HG03139 (cell line): ENCODE measurements around the gene SLC5A1.

ENCODE experiments used
- ATAC-seq: cut with Tn5 transposase; IDR thresholded peaks from one replicate; pipeline ENCODE4 v1.9.1; 2021; ENCODE audit not compliant: unreplicated experiment

Gene SLC5A1

GRCh38 chr22:32050678-32051515 is 7.8 kb downstream of the SLC5A1 start:
- ATAC-seq: no peak

GRCh38 chr22:32052244-32052643 is 9.2 kb downstream of the SLC5A1 start:
- no peak for ATAC-seq

- ATAC-seq: no peak
Measured at GRCh38 chr22:32052936-32053791, 10.1 kb downstream of the SLC5A1 start.

GRCh38 chr22:32055069-32055468 is 12.0 kb downstream of the SLC5A1 start:
- no peak for ATAC-seq

DNA sequence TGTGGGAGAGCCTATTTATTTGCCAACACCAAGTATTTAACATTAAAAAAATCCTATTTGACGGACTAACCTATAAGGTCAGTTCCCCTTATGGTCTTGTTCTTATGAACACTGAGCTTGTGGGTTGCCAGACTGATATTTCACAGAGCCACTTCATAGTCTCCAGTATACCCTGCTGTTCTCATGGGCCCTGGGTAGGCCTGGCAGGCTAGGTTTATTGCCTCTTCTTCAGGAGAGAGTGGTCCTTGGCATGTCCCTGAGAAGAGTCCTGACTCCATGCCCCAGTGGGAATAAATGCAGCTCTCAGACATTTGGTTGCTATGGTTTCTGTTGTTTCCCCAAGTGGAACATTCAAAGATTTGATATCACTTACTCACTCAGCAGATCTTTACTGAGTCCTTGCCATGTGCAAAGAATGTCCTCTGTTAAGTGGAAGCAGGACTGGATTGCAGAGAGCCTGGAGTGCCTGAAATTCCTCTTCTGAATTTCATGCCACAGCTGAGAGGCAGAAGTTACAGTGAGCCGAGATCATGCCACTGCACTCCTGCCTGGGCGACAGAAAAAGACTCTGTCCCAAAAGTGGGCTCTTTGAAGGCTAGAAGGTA is 15.7 kb downstream of the SLC5A1 start:
- no peak for ATAC-seq

DNA sequence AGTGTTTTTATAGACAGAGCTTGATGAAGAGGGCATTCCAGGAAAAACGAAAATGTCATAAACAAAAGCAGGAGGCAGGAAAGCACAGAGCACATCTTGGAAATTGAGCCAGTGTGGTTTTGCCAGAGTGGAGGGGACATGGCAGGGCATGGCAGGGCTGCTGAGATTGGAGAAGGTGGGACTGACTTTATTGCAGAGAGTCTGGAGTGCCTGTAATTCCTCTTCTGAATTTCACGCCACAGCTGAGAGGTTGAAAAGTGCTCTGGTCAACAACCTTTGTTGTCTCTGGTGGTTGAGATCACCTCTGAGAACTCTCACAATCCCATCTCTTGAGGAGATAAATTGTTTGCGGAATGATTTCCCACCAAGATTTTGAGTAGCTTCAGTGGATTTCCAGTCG is 16.4 kb downstream of the SLC5A1 start:
- no peak for ATAC-seq

- no peak for ATAC-seq
Measured at GRCh38 chr22:32063701-32064100, 20.6 kb downstream of the SLC5A1 start.

DNA sequence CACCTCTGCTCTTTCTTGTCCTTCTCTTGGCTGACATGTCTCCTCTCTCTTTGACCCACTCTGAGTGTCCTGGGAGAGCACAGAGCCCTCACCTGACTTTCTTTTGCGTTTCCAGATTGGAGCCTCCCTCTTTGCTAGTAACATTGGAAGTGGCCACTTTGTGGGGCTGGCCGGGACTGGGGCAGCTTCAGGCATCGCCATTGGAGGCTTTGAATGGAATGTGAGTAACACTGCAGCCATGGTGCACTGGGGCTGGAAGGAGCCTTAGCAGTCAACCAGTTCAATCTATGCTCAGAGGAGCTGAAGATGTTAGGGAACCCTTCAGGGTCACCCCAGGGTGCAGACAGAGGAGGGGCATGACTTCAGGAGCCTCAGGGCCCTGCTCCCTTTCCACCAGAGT is 23.8 kb downstream of the SLC5A1 start:
- ATAC-seq: no peak

DNA sequence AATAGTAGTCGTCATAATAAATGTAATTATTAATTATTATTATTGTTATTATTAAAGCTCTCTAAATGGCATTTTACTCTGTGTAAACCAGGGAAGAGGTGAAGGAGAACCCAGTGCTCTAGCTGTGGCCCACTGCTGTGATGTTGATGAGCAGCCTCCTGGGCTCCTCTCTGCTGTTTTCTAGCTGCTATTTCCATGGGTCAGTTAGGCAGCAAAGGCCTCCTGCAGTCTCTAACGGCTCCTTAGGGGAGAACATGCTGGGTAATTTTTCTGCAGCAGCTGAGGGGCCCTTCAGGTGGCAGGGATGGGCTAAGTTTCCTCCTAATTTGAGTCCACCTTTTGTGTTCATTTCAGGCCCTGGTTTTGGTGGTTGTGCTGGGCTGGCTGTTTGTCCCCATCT is 24.6 kb downstream of the SLC5A1 start:
- ATAC-seq: no peak

GRCh38 chr22:32069579-32070372 is 26.7 kb downstream of the SLC5A1 start:
- ATAC-seq: no peak

DNA sequence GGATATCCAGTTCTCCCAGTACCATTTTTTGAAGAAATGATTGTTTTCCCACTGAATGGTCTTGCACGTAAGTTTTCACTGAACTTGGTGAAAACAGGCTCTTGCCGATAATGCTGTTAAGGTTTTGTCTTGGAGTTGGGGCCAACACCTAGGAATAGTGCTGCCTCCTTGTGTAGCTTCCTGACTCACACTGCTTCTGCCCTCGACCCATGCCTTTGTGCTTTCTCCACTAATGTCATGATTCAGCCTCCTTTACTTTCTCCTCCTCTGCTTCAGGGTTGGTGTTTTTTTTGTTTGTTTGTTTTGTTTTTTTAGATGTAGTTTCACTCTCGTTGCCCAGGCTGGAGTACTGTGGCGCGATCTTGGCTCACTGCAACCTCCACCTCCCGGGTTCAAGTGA is 30.2 kb downstream of the SLC5A1 start:
- ATAC-seq: no peak

- no peak for ATAC-seq
Measured at GRCh38 chr22:32073823-32074380, 30.8 kb downstream of the SLC5A1 start.

- no peak for ATAC-seq
Measured at GRCh38 chr22:32075997-32076760, 33.1 kb downstream of the SLC5A1 start.

DNA sequence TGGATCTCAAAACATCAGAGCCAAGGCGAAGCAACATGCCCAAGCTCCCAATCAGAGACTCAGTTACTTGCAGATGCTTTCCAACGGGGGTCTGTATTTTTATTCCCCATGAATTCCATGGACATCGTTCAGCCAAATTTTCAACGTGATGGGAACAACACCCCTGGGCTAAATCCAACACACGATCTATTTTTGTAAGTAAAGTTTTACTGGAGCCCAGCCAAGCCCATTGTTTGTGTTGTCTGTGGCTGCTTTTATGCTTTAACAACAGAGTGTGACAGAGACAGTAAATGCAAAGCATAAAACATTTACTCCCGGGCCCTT is 33.7 kb downstream of the SLC5A1 start:
- no peak for ATAC-seq

DNA sequence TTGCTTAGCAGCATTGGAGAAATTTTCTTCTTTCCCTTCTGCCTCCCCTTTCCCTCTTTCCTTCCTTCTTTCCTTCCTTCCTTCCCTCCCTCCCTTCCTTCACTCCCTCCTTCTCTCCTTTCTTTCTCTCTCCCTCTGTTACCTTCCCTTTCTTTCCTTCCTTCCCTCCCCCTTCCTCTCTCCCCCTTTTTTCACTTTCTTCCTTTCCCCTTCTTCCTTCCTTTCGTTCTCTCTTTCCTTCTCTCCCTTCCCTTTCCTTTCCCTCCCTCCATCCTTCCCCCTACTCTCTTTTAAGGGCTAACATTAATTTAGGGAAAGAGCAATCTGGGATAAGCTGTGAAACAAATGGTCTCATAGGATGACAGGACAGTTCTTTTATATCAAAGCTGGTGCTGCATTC is 34.1 kb downstream of the SLC5A1 start:
- ATAC-seq: no peak

GRCh38 chr22:32079130-32080089 is 36.3 kb downstream of the SLC5A1 start:
- no peak for ATAC-seq

GRCh38 chr22:32080904-32081303 is 37.8 kb downstream of the SLC5A1 start:
- no peak for ATAC-seq

DNA sequence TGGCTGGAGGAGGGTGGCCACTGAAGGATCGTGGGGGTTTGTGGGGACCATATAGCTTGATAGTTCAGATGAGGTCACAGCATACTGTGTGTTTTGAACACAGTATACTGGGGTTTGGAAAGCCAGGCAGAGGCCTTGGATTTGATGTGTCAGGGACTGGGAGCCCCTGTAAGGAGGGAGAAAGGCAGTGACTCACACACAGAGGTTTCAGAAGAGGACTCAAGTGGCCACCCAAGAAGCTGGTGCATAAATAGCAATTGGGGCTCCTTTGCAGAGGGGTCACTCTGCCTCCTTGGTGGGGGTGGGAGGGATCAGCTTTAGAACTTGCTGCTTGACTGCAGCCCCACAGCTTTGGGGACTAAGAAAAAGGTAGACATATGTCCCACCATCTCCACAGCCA is 39.3 kb downstream of the SLC5A1 start:
- no peak for ATAC-seq

DNA sequence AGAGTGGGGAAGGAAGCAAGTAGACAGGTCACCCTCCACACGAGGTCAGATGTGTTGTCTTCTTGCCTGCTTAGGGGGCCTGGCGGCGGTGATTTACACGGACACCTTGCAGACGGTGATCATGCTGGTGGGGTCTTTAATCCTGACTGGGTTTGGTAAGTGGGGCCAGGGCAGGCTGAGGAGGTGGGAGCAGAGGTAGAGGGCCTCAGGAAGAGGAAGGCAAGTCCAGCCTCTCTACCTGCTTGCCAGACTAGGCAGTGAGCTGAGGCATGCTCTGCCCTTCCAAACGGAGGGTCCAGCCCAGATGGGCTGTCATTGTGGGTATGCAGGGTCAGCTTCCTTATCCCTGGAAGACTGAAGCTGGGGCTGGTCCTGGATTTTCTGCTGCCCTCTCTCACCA is 39.9 kb downstream of the SLC5A1 start:
- no peak for ATAC-seq
